Measurements from ENCODE around the gene SMG1. TPM values are rescaled to one million over a fixed set of nuclear protein-coding genes. Genes with fewer than 3 reads are reported as not detected.
"Not testable (repeated sequence)": the region's sequence is repeated elsewhere in the genome, so short reads cannot be mapped to it uniquely, and the experiment has no call there.

The SMG1 gene
- 75.7 and 96.4 TPM in 2 replicates for total RNA-seq (2021)
- long read RNA-seq, partial matches to known transcripts = 37 of 51 reads
- long read RNA-seq, other reads (novel, unspliced or antisense) = 11 of 51 reads

GRCh38 chr16:18925986-18926865, at the start of gene SMG1:
Gene SMG1, minus strand, starts transcription at chr16:18926408. Its CDS starts 367 bp downstream, at chr16:18926041.
- H3K23ac ChIP-seq (ENCODE audit: insufficient read length, low read depth, low read length); H3K4ac ChIP-seq (ENCODE audit: low read depth, low read length); H2BK15ac ChIP-seq (ENCODE audit: low read depth, low read length); H2BK5ac ChIP-seq (ENCODE audit: insufficient read length, low read length); H2BK120ac ChIP-seq (ENCODE audit: low read depth, low read length, poor library complexity, severe bottlenecking); H4K20me1 ChIP-seq (ENCODE audit: control insufficient read depth, insufficient read depth, insufficient read length); H3T11ph ChIP-seq (ENCODE audit: low read length); H3K27me3 ChIP-seq (ENCODE audit: insufficient read depth, low read length); H3K4me1 ChIP-seq (ENCODE audit: insufficient read depth, low read length); H4K91ac ChIP-seq (ENCODE audit: insufficient read length, low read depth, low read length); H3K9me3 ChIP-seq (ENCODE audit: control insufficient read depth, low read depth, low read length); H3K9me3 Mint-ChIP-seq; H2AK5ac ChIP-seq (ENCODE audit: insufficient read length, low read length); H4K8ac ChIP-seq (replicated peaks; ENCODE audit: insufficient read length, low read depth, low read length); H2BK12ac ChIP-seq (ENCODE audit: insufficient read length, low read depth, low read length); H3K23me2 ChIP-seq (ENCODE audit: insufficient read length, low read depth, low read length, poor library complexity, severe bottlenecking); H3K79me1 ChIP-seq (ENCODE audit: insufficient read depth, low read depth, low read length, poor library complexity, severe bottlenecking); H3K56ac ChIP-seq (ENCODE audit: insufficient read length, low read depth, low read length); H3K27me3 Mint-ChIP-seq (ENCODE audit: low read depth); H2AFZ ChIP-seq (ENCODE audit: low read length); H2BK20ac ChIP-seq (ENCODE audit: low read depth, low read length, poor library complexity, severe bottlenecking): not testable (repeated sequence)
- DNase-seq = peak; percentile 97
- Mint-ChIP-seq H3K4me1 (peaks cover 11 to 21% of the 10 kb centered on the region in 2 experiments), H3K36me3 (ENCODE audit: insufficient read depth in 1 of 3, low read depth in 3 of 3) (peaks cover 3 to 10% (median 3%) of the 10 kb centered on the region in 3 experiments; a peak in 5 of 7 replicates), H3K27ac (peak within 1 kb of the TSS; percentile 98 to 99 (median 99)), H3K4me3 (peak within 1 kb of the TSS; percentile 89 to 98)
- Histone ChIP-seq H3K27ac (ENCODE audit: insufficient read length, low read depth, low read length) (peak within 1 kb of the TSS; percentile 88), H3K18ac (ENCODE audit: insufficient read length, low read depth, low read length) (peak within 1 kb of the TSS; percentile 92), H3K4me2 (ENCODE audit: insufficient read depth, insufficient read length, low read length) (peak within 1 kb of the TSS; percentile 65), H3K14ac (ENCODE audit: insufficient read depth, low read length) (peak within 1 kb of the TSS; percentile 94), H3K9ac (ENCODE audit: extremely low read depth, insufficient read length, low read length) (peak within 1 kb of the TSS; percentile 76), H4K5ac (ENCODE audit: insufficient read length, low read depth, low read length) (peak within 1 kb of the TSS; percentile 2), H3K79me2 (ENCODE audit: insufficient read depth, low read length) (peaks cover 20% of the 10 kb centered on the region)
- no CpG with 5 or more reads among the region's 104 CpGs for WGBS (ENCODE audit: extremely low coverage, insufficient read length, low lambda C conversion rate)
